SK-N-SH (cell line): ENCODE data around the gene HBA1.

ENCODE experiments used
- SMC3 ChIP-seq: IDR thresholded peaks from 2 replicates; pipeline ENCODE4 v1.6.1; 2012; ENCODE audit warnings: low read depth, low read length, improper control_type of control experiment
- TAF1 ChIP-seq: IDR thresholded peaks from 2 replicates; pipeline ENCODE4 v1.6.1; 2012; ENCODE audit warnings: low read depth, mild to moderate bottlenecking, low read length, moderate library complexity, borderline replicate concordance

DNA sequence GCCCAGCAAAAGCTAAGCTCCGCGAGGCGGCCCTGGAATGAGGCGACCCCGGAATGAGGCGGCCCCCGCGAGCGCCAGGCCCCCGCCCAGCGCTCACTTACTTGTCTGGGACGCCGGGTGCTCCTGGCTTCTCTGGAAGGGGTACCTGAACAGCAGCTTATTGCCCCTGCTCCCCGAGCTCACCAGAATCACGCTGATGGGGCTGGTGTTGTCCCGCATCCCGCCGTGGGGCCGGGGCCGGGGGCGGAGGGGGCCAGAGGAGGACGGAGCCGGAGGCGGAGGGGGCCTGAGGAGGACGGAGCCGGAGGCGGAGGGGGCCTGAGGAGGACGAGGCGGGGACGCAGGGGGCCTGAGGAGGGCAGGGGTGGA is 38.4 kb upstream of the HBA1 start:
- TF ChIP-seq TAF1: no peak; the same call in 1 of the 2 replicates
- TF ChIP-seq SMC3: no peak
